ENCODE results near the gene VAC14. TPM values are rescaled to one million over a fixed set of nuclear protein-coding genes. Genes with fewer than 3 reads are reported as not detected.

Gene VAC14
- polyA plus RNA-seq, 1 experiment, result 50.7 TPM

- TF ChIP-seq CTCF (IDR thresholded peaks at IDR 0.05; ENCODE audit: insufficient read depth, low read depth, low read length), result no peak
- no peak for DNase-seq (ENCODE audit: low read depth)
- H3K36me3 ChIP-seq (ENCODE audit: control insufficient read depth, insufficient read depth, low read length), result peaks cover 56% of the 10 kb centered on the region
- H3K4me3 ChIP-seq (ENCODE audit: low read depth, low read length), result no peak overlapping the region
- ChIA-PET CTCF (interaction anchor here (1.6 to 1.9 kb wide), 2 partner anchors 11 to 107 kb away, joined by 6 to 9 read pairs; no protein-coding TSS in a partner anchor), POLR2A (no interaction called here)
- H3K27me3 ChIP-seq (ENCODE audit: control insufficient read depth, insufficient read depth, low read length), result no peaks in the 10 kb centered on the region
Measured at GRCh38 chr16:70664325-70665112, 136.4 kb downstream of the VAC14 start.

- Histone ChIP-seq H3K4me3 (ENCODE audit: low read depth, low read length) (no peak overlapping the region), H3K27me3 (ENCODE audit: control insufficient read depth, insufficient read depth, low read length) (no peaks in the 10 kb centered on the region), H3K36me3 (ENCODE audit: control insufficient read depth, insufficient read depth, low read length) (peaks cover 53% of the 10 kb centered on the region)
- POLR2A ChIA-PET, result no interaction called here
- CTCF ChIA-PET, result interaction anchor here (1.6 kb wide), 1 partner anchor 107 kb away, joined by 6 read pairs; no protein-coding TSS in a partner anchor
- DNase-seq (ENCODE audit: low read depth), result no peak
- TF ChIP-seq CTCF (IDR thresholded peaks at IDR 0.05; ENCODE audit: insufficient read depth, low read depth, low read length), result no peak
Measured at GRCh38 chr16:70663524-70664324, 137.2 kb downstream of the VAC14 start.

- DNase-seq (ENCODE audit: low read depth), result no peak
- TF ChIP-seq CTCF (IDR thresholded peaks at IDR 0.05; ENCODE audit: insufficient read depth, low read depth, low read length), result no peak
- POLR2A ChIA-PET, result no interaction called here
- H3K27me3 ChIP-seq (ENCODE audit: control insufficient read depth, insufficient read depth, low read length), result no peaks in the 10 kb centered on the region
- H3K36me3 ChIP-seq (ENCODE audit: control insufficient read depth, insufficient read depth, low read length), result peaks cover 51% of the 10 kb centered on the region
- CTCF ChIA-PET, result no interaction called here
- H3K4me3 ChIP-seq (ENCODE audit: low read depth, low read length), result no peak overlapping the region
Measured at GRCh38 chr16:70662991-70663523, 137.9 kb downstream of the VAC14 start.

GRCh38 chr16:70661918-70662641, 138.9 kb downstream of the VAC14 start:
- ChIA-PET CTCF (interaction anchor here (0.7 to 1.3 kb wide), 4 partner anchors 41 to 109 kb away, joined by 3 to 6 read pairs (median 4); no protein-coding TSS in a partner anchor), POLR2A (no interaction called here)
- Histone ChIP-seq H3K27me3 (ENCODE audit: control insufficient read depth, insufficient read depth, low read length) (no peaks in the 10 kb centered on the region), H3K4me3 (ENCODE audit: low read depth, low read length) (no peak overlapping the region), H3K36me3 (ENCODE audit: control insufficient read depth, insufficient read depth, low read length) (peaks cover 47% of the 10 kb centered on the region)
- DNase-seq (ENCODE audit: low read depth), result no peak
- no peak for TF ChIP-seq CTCF (IDR thresholded peaks at IDR 0.05; ENCODE audit: insufficient read depth, low read depth, low read length)
